Measurements from ENCODE around the gene CEMIP2. TPM values are rescaled to one million over a fixed set of nuclear protein-coding genes. Genes with fewer than 3 reads are reported as not detected.

CEMIP2 gene
- total RNA-seq, 5 donors from 2014 or later (not counting 1 experiment from before 2014, with no cell fraction given), result 82.1 to 285 (median 90.8) TPM

GRCh38 chr9:71656496-71656895 lies 111.8 kb downstream of the CEMIP2 start:
- no peak for ATAC-seq (replicated peaks in 1 of 4)
- H3K27ac Mint-ChIP-seq, result no peak overlapping the region
- no peak for DNase-seq
- Histone ChIP-seq H3K9me3 (no peaks in the 10 kb centered on the region), H3K27ac (ENCODE audit: low read length) (no peak overlapping the region), H3K27me3 (replicated peaks in 1 of 2; ENCODE audit: control insufficient read depth in 2 of 2, extremely low read depth in 1 of 2, insufficient read depth in 2 of 2, low read length in 1 of 2) (no peaks in the 10 kb centered on the region), H3K4me1 (ENCODE audit: control insufficient read depth in 1 of 2, extremely low read depth in 1 of 2, insufficient read depth in 2 of 2, low read length in 2 of 2) (no peaks in the 10 kb centered on the region), H3K4me3 (ENCODE audit: control insufficient read depth in 1 of 2, extremely low read depth in 1 of 2, low read length in 1 of 2) (no peak overlapping the region), H3K36me3 (ENCODE audit: control insufficient read depth in 2 of 2, extremely low read depth in 1 of 2, insufficient read depth in 1 of 2, low read length in 1 of 2) (no peaks in the 10 kb centered on the region)
- H3K27me3 Mint-ChIP-seq, result peaks cover 3 to 10% of the 10 kb centered on the region in 2 donors
- ChIA-PET CTCF (no interaction called here), POLR2A (no interaction called here)
- peaks cover 0 to 13% (median 4%) of the 10 kb centered on the region in 3 donors for H3K9me3 Mint-ChIP-seq
- no peak overlapping the region for H3K4me3 Mint-ChIP-seq
- peaks cover 1 to 5% (median 3%) of the 10 kb centered on the region in 3 donors for H3K4me1 Mint-ChIP-seq
- no peaks in the 10 kb centered on the region for H3K36me3 Mint-ChIP-seq
- no CpG with 5 or more reads among the region's 1 CpG for WGBS (ENCODE audit: insufficient coverage)

GRCh38 chr9:71655778-71656177 lies 112.5 kb downstream of the CEMIP2 start:
- Mint-ChIP-seq H3K9me3 (peaks cover 0 to 13% (median 4%) of the 10 kb centered on the region in 3 donors), H3K27ac (no peak overlapping the region), H3K27me3 (peaks cover 3 to 10% of the 10 kb centered on the region in 2 donors), H3K4me3 (no peak overlapping the region), H3K4me1 (peaks cover 1 to 5% (median 3%) of the 10 kb centered on the region in 3 donors), H3K36me3 (no peaks in the 10 kb centered on the region)
- H3K4me3 ChIP-seq (ENCODE audit: control insufficient read depth in 1 of 2, extremely low read depth in 1 of 2, low read length in 1 of 2), result no peak overlapping the region
- ATAC-seq (replicated peaks in 1 of 4) (no peak), DNase-seq (no peak)
- 60% methylated on average over 1 of the region's 1 CpG for WGBS (ENCODE audit: insufficient coverage)
- H3K27ac ChIP-seq (ENCODE audit: low read length), result no peak overlapping the region
- no peaks in the 10 kb centered on the region for H3K36me3 ChIP-seq (ENCODE audit: control insufficient read depth in 2 of 2, extremely low read depth in 1 of 2, insufficient read depth in 1 of 2, low read length in 1 of 2)
- no peaks in the 10 kb centered on the region for H3K27me3 ChIP-seq (replicated peaks in 1 of 2; ENCODE audit: control insufficient read depth in 2 of 2, extremely low read depth in 1 of 2, insufficient read depth in 2 of 2, low read length in 1 of 2)
- ChIA-PET POLR2A (no interaction called here), CTCF (no interaction called here)
- H3K9me3 ChIP-seq, result no peaks in the 10 kb centered on the region
- H3K4me1 ChIP-seq (ENCODE audit: control insufficient read depth in 1 of 2, extremely low read depth in 1 of 2, insufficient read depth in 2 of 2, low read length in 2 of 2), result no peaks in the 10 kb centered on the region

GRCh38 chr9:71655141-71655540 lies 113.2 kb downstream of the CEMIP2 start:
- 100% methylated on average over 4 of the region's 6 CpGs for WGBS (ENCODE audit: insufficient coverage)
- H3K27me3 ChIP-seq (replicated peaks in 1 of 2; ENCODE audit: control insufficient read depth in 2 of 2, extremely low read depth in 1 of 2, insufficient read depth in 2 of 2, low read length in 1 of 2), result no peaks in the 10 kb centered on the region
- Mint-ChIP-seq H3K9me3 (peaks cover 0 to 13% (median 4%) of the 10 kb centered on the region in 3 donors), H3K36me3 (no peaks in the 10 kb centered on the region), H3K27ac (no peak overlapping the region), H3K27me3 (peaks cover 5 to 10% of the 10 kb centered on the region in 2 donors), H3K4me1 (peaks cover 1 to 5% (median 5%) of the 10 kb centered on the region in 3 donors), H3K4me3 (no peak overlapping the region)
- DNase-seq (no peak), ATAC-seq (replicated peaks in 1 of 4) (no peak)
- H3K4me3 ChIP-seq (ENCODE audit: control insufficient read depth in 1 of 2, extremely low read depth in 1 of 2, low read length in 1 of 2), result no peak overlapping the region
- ChIA-PET POLR2A (no interaction called here), CTCF (no interaction called here)
- H3K27ac ChIP-seq (ENCODE audit: low read length), result no peak overlapping the region
- H3K36me3 ChIP-seq (ENCODE audit: control insufficient read depth in 2 of 2, extremely low read depth in 1 of 2, insufficient read depth in 1 of 2, low read length in 1 of 2), result no peaks in the 10 kb centered on the region
- no peaks in the 10 kb centered on the region for H3K9me3 ChIP-seq
- H3K4me1 ChIP-seq (ENCODE audit: control insufficient read depth in 1 of 2, extremely low read depth in 1 of 2, insufficient read depth in 2 of 2, low read length in 2 of 2), result no peaks in the 10 kb centered on the region

GRCh38 chr9:71652480-71652879 lies 115.8 kb downstream of the CEMIP2 start:
- POLR2A ChIA-PET, result no interaction called here
- Histone ChIP-seq H3K9me3 (no peaks in the 10 kb centered on the region), H3K36me3 (ENCODE audit: control insufficient read depth in 2 of 2, extremely low read depth in 1 of 2, insufficient read depth in 1 of 2, low read length in 1 of 2) (no peaks in the 10 kb centered on the region), H3K27me3 (replicated peaks in 1 of 2; ENCODE audit: control insufficient read depth in 2 of 2, extremely low read depth in 1 of 2, insufficient read depth in 2 of 2, low read length in 1 of 2) (no peaks in the 10 kb centered on the region), H3K4me1 (ENCODE audit: control insufficient read depth in 1 of 2, extremely low read depth in 1 of 2, insufficient read depth in 2 of 2, low read length in 2 of 2) (peaks cover 2 to 6% of the 10 kb centered on the region in 2 experiments), H3K4me3 (ENCODE audit: control insufficient read depth in 1 of 2, extremely low read depth in 1 of 2, low read length in 1 of 2) (no peak overlapping the region), H3K27ac (ENCODE audit: low read length) (no peak overlapping the region)
- ATAC-seq (replicated peaks in 1 of 4) (no peak), DNase-seq (no peak)
- Mint-ChIP-seq H3K4me1 (peaks cover 11 to 16% (median 16%) of the 10 kb centered on the region in 3 donors), H3K4me3 (no peak overlapping the region), H3K27me3 (peaks cover 5 to 6% of the 10 kb centered on the region in 2 donors), H3K36me3 (no peaks in the 10 kb centered on the region), H3K9me3 (peaks cover 0 to 8% (median 0%) of the 10 kb centered on the region in 3 donors), H3K27ac (no peak overlapping the region)
- CTCF ChIA-PET, result no interaction called here

- H3K36me3 ChIP-seq (ENCODE audit: control insufficient read depth in 2 of 2, extremely low read depth in 1 of 2, insufficient read depth in 1 of 2, low read length in 1 of 2), result no peaks in the 10 kb centered on the region
- ChIA-PET CTCF (interaction anchor here in 1 of 2 donors (1.1 kb wide), 1 partner anchor 37 kb away, joined by 8 read pairs; no protein-coding TSS in a partner anchor), POLR2A (no interaction called here)
- no peaks in the 10 kb centered on the region for H3K9me3 Mint-ChIP-seq
- H3K27me3 Mint-ChIP-seq, result peaks cover 3 to 5% of the 10 kb centered on the region in 2 donors
- WGBS (ENCODE audit: insufficient coverage), result 80% methylated on average over 1 of the region's 1 CpG
- H3K4me1 Mint-ChIP-seq, result peaks cover 25 to 34% (median 28%) of the 10 kb centered on the region in 3 donors
- no peak overlapping the region for H3K4me3 ChIP-seq (ENCODE audit: control insufficient read depth in 1 of 2, extremely low read depth in 1 of 2, low read length in 1 of 2)
- DNase-seq (no peak), ATAC-seq (replicated peaks in 1 of 4) (no peak)
- H3K27me3 ChIP-seq (replicated peaks in 1 of 2; ENCODE audit: control insufficient read depth in 2 of 2, extremely low read depth in 1 of 2, insufficient read depth in 2 of 2, low read length in 1 of 2), result no peaks in the 10 kb centered on the region
- no peak overlapping the region for H3K4me3 Mint-ChIP-seq
- no peak overlapping the region for H3K27ac ChIP-seq (ENCODE audit: low read length)
- H3K36me3 Mint-ChIP-seq, result no peaks in the 10 kb centered on the region
- no peak overlapping the region for H3K27ac Mint-ChIP-seq
- peaks cover 7 to 16% of the 10 kb centered on the region in 2 experiments for H3K4me1 ChIP-seq (ENCODE audit: control insufficient read depth in 1 of 2, extremely low read depth in 1 of 2, insufficient read depth in 2 of 2, low read length in 2 of 2)
- no peaks in the 10 kb centered on the region for H3K9me3 ChIP-seq
Measured at GRCh38 chr9:71648453-71648852, 119.9 kb downstream of the CEMIP2 start.

- peak overlapping the region; percentile 45 to 69 (median 55) for H3K4me3 Mint-ChIP-seq
- peak overlapping the region in 1 of 2 donors; percentile 45 for H3K27ac Mint-ChIP-seq
- ChIA-PET POLR2A (interaction anchor here (0.5 to 1.3 kb wide), 4 partner anchors 38 to 1505 kb away, joined by 3 to 13 read pairs (median 4); no protein-coding TSS in a partner anchor), CTCF (interaction anchor here (1.0 to 2.3 kb wide), 4 partner anchors 12 to 43 kb away, joined by 3 to 7 read pairs (median 3); no protein-coding TSS in a partner anchor)
- 50% methylated on average over 1 of the region's 7 CpGs for WGBS (ENCODE audit: insufficient coverage)
- H3K9me3 Mint-ChIP-seq, result no peaks in the 10 kb centered on the region
- peaks cover 2 to 3% of the 10 kb centered on the region in 2 donors for H3K27me3 Mint-ChIP-seq
- peaks cover 23 to 32% (median 26%) of the 10 kb centered on the region in 3 donors for H3K4me1 Mint-ChIP-seq
- DNase-seq, result peak in 6 of 35 experiments; percentile 0 to 38 (median 6)
- no peak overlapping the region for H3K27ac ChIP-seq (ENCODE audit: low read length)
- ATAC-seq (replicated peaks in 1 of 4), result peak in 1 of 4 experiments; percentile 12
- no peaks in the 10 kb centered on the region for H3K27me3 ChIP-seq (replicated peaks in 1 of 2; ENCODE audit: control insufficient read depth in 2 of 2, extremely low read depth in 1 of 2, insufficient read depth in 2 of 2, low read length in 1 of 2)
- no peaks in the 10 kb centered on the region for H3K9me3 ChIP-seq
- no peaks in the 10 kb centered on the region for H3K36me3 Mint-ChIP-seq
- H3K4me1 ChIP-seq (ENCODE audit: control insufficient read depth in 1 of 2, extremely low read depth in 1 of 2, insufficient read depth in 2 of 2, low read length in 2 of 2), result peaks cover 7 to 16% of the 10 kb centered on the region in 2 experiments
- no peaks in the 10 kb centered on the region for H3K36me3 ChIP-seq (ENCODE audit: control insufficient read depth in 2 of 2, extremely low read depth in 1 of 2, insufficient read depth in 1 of 2, low read length in 1 of 2)
- peak overlapping the region in 1 of 2 donors; percentile 11 for H3K4me3 ChIP-seq (ENCODE audit: control insufficient read depth in 1 of 2, extremely low read depth in 1 of 2, low read length in 1 of 2)
Measured at GRCh38 chr9:71647094-71647591, 121.2 kb downstream of the CEMIP2 start.
